T-helper 17 cell (primary cell): ENCODE measurements around the gene ECPAS. TPM values are rescaled to one million over a fixed set of nuclear protein-coding genes. Genes with fewer than 3 reads are reported as not detected.
"Not testable (repeated sequence)": the region's sequence is repeated elsewhere in the genome, so short reads cannot be mapped to it uniquely, and the experiment has no call there.

Experiments
- ATAC-seq: fragments of 150-1000 bp; cut with Tn5 transposase; 2 replicates; pipeline ENCODE4 v1.10.0; 2021; ENCODE audit warnings: mild to moderate bottlenecking, moderate library complexity
- DNase-seq, 3 donors: peaks; one replicate each; pipeline versions ENCODE4 v3.0.0 to v3.0.0-alpha.2; 2020 to 2021
- H3K9me3 ChIP-seq: one replicate; pipeline ENCODE4 v1.7.0; 2013; ENCODE audit warnings: low read length, mild to moderate bottlenecking; ENCODE audit not compliant: control insufficient read depth, poor library complexity, severe bottlenecking
- H3K27ac Mint-ChIP-seq: one replicate; pipeline ENCODE4 v1.8.0; 2022; ENCODE audit warnings: mild to moderate bottlenecking, moderate library complexity, mixed read lengths
- H3K27me3 Mint-ChIP-seq: one replicate; pipeline ENCODE4 v1.8.0; 2022; ENCODE audit warnings: mixed read lengths
- H3K36me3 Mint-ChIP-seq: one replicate; pipeline ENCODE4 v1.8.0; 2022; ENCODE audit warnings: low read depth, mixed read lengths
- H3K4me1 Mint-ChIP-seq: one replicate; pipeline ENCODE4 v1.8.0; 2022; ENCODE audit warnings: mild to moderate bottlenecking, mixed read lengths
- H3K4me3 Mint-ChIP-seq: one replicate; pipeline ENCODE4 v1.8.0; 2022; ENCODE audit warnings: mild to moderate bottlenecking, moderate library complexity, mixed read lengths
- total RNA-seq, 4 donors: library from RNA in 2 of 4; stranded (reverse) in 2 of 4; gene quantifications; one replicate each; pipeline ENCODE4 v1.2.3 and lab custom pipeline; 2022 to 2026

Gene ECPAS
- total RNA-seq, 2 donors from 2014 or later: 56.8 to 65.9 TPM

DNA sequence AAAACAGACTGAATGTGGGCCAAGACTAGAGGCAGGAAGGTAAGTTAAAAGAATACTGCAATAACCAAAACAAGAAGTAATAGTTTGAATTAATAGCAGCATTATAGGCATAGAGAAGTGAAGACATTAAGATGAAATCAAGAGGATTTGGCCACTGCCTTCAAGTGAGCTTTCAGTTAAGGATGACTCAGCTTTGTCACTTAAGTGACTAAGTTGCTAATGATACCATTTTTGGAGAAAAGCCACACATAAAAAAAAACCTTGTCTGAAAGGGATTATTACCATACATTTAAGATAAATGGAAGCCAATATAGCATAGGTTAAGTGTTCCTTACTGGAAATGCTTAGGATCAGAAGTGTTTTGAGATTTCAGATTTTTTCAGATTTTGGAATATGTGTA, 57.0 kb downstream of the ECPAS start:
- no peaks in the 10 kb centered on the region for H3K9me3 ChIP-seq
- peaks cover 17% of the 10 kb centered on the region for H3K36me3 Mint-ChIP-seq
- DNase-seq (no peak), ATAC-seq (no peak)
- H3K4me1 Mint-ChIP-seq: peaks cover 6% of the 10 kb centered on the region
- H3K4me3 Mint-ChIP-seq: no peak overlapping the region
- H3K27me3 Mint-ChIP-seq: no peaks in the 10 kb centered on the region
- H3K27ac Mint-ChIP-seq: no peak overlapping the region

- DNase-seq (no peak), ATAC-seq (no peak)
- H3K4me3 Mint-ChIP-seq: no peak overlapping the region
- peaks cover 3% of the 10 kb centered on the region for H3K4me1 Mint-ChIP-seq
- peaks cover 17% of the 10 kb centered on the region for H3K36me3 Mint-ChIP-seq
- no peaks in the 10 kb centered on the region for H3K27me3 Mint-ChIP-seq
- no peak overlapping the region for H3K27ac Mint-ChIP-seq
- no peaks in the 10 kb centered on the region for H3K9me3 ChIP-seq
Observed at GRCh38 chr9:111423389-111423788, 60.8 kb downstream of the ECPAS start.

DNA sequence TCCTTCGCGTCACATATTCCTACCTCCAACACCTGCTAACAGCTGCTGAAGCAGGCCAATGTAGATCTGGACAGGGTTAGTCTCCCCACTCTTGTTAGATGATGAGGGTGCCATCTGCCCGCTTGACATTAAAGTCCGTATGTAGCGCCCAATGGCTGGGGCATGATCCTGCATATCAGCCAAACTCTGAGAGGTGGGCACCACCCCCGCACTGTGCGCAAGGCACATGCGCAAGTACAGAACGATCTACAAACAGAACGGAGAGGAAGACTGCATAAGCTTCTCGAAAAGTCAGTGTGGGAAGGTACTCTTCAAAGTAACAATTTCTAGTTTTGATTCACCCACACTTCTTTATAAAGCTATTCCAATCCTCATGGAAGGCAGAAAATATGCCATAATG, 69.8 kb downstream of the ECPAS start:
- Mint-ChIP-seq H3K27ac (no peak overlapping the region), H3K4me1 (no peaks in the 10 kb centered on the region)
- DNase-seq: no peak

GRCh38 chr9:111413996-111414395, 70.2 kb downstream of the ECPAS start:
- no peak for ATAC-seq
- Mint-ChIP-seq H3K36me3 (peaks cover 19% of the 10 kb centered on the region), H3K4me1 (no peaks in the 10 kb centered on the region)

More for the DNA sequence above, 69.8 kb downstream of the ECPAS start:
- H3K36me3 Mint-ChIP-seq: peaks cover 19% of the 10 kb centered on the region
- no peak overlapping the region for H3K4me3 Mint-ChIP-seq
- no peaks in the 10 kb centered on the region for H3K27me3 Mint-ChIP-seq
- H3K9me3 ChIP-seq: no peaks in the 10 kb centered on the region
- no peak for ATAC-seq

GRCh38 chr9:111412280-111412679, 71.9 kb downstream of the ECPAS start:
- no peak for DNase-seq
- Mint-ChIP-seq H3K27ac (no peak overlapping the region), H3K4me1 (no peaks in the 10 kb centered on the region), H3K27me3 (no peaks in the 10 kb centered on the region), H3K4me3 (no peak overlapping the region), H3K36me3 (peaks cover 26% of the 10 kb centered on the region)
- H3K9me3 ChIP-seq: no peaks in the 10 kb centered on the region
- ATAC-seq: no peak

More at GRCh38 chr9:111413996-111414395, 70.2 kb downstream of the ECPAS start:
- Mint-ChIP-seq H3K4me3 (no peak overlapping the region), H3K27ac (no peak overlapping the region), H3K27me3 (no peaks in the 10 kb centered on the region)
- H3K9me3 ChIP-seq: no peaks in the 10 kb centered on the region
- no peak for DNase-seq

DNA sequence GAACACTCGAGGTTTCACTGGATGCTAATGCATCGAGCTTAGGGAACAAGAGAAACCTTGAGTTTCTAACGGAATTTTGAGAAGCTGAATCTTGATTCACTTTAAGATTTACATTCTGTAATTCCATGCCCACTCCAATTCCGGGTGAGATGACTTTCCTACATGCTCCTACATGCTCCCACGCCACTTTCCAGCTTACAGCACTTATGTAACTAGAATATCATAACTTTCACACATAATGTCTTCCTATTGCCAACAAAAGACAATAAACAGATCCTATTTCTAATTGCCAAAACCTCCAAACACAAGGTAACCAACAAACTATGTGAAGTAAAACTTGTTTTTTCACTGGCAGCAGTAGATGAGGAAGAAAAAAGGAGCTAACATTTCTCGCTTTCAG, 72.9 kb downstream of the ECPAS start:
- Mint-ChIP-seq H3K27me3 (no peaks in the 10 kb centered on the region), H3K4me3 (no peak overlapping the region), H3K36me3 (peaks cover 21% of the 10 kb centered on the region), H3K4me1 (no peaks in the 10 kb centered on the region), H3K27ac (peak overlapping the region; percentile 6)
- ATAC-seq (no peak), DNase-seq (no peak)
- no peaks in the 10 kb centered on the region for H3K9me3 ChIP-seq

- Mint-ChIP-seq H3K36me3 (peaks cover 20% of the 10 kb centered on the region), H3K27me3 (no peaks in the 10 kb centered on the region), H3K4me1 (no peaks in the 10 kb centered on the region), H3K27ac (no peak overlapping the region), H3K4me3 (no peak overlapping the region)
- ATAC-seq (no peak), DNase-seq (no peak)
- no peaks in the 10 kb centered on the region for H3K9me3 ChIP-seq
Observed at GRCh38 chr9:111407813-111408212, 76.4 kb downstream of the ECPAS start.

DNA sequence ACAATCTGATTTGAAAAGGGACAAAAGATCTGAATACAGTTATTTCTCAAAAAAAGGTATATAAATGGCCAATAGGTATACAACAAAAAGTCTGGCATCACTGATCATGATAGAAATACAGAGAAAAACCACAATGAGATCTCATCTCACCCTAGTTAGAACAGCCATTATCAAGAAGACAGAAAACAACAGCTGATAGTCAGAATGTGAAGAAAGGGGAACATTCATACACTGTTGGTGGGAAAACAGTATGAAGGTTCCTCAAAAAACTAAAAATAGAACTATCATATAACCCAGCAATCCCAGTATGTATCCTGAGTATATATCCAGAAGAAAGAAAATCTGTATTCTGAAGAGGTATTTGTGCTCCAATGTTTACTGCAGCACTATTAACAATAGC, 78.5 kb downstream of the ECPAS start:
- H3K9me3 ChIP-seq: peaks cover 4% of the 10 kb centered on the region
- no peak overlapping the region for H3K4me3 Mint-ChIP-seq
- H3K27me3 Mint-ChIP-seq: no peaks in the 10 kb centered on the region
- no peaks in the 10 kb centered on the region for H3K4me1 Mint-ChIP-seq
- no peak overlapping the region for H3K27ac Mint-ChIP-seq
- DNase-seq (no peak), ATAC-seq (no peak)
- H3K36me3 Mint-ChIP-seq: peaks cover 15% of the 10 kb centered on the region

GRCh38 chr9:111401486-111401885, 82.7 kb downstream of the ECPAS start:
- H3K27ac Mint-ChIP-seq, H3K9me3 ChIP-seq, H3K4me1 Mint-ChIP-seq, ATAC-seq, H3K27me3 Mint-ChIP-seq, H3K4me3 Mint-ChIP-seq, H3K36me3 Mint-ChIP-seq, DNase-seq: not testable (repeated sequence)

DNA sequence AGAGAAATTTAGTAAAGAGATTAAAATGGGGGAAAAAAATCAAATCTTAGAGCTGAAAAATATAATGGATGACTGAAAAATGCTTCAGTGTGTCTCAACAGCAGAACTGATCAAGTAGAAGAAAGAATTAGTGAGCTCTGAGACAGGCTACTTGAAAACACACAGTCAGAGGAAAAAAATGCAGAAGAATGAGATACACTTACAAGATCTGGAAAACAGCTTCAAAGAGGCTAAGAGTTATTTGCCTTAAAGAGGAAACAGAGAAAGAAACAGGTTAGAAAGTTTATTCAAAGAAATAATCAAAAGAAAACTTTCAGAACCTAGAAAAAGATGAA, 83.7 kb downstream of the ECPAS start:
- peaks cover 10% of the 10 kb centered on the region for H3K36me3 Mint-ChIP-seq
- no peak overlapping the region for H3K4me3 Mint-ChIP-seq
- H3K9me3 ChIP-seq: peaks cover 6% of the 10 kb centered on the region
- H3K27me3 Mint-ChIP-seq: no peaks in the 10 kb centered on the region
- no peaks in the 10 kb centered on the region for H3K4me1 Mint-ChIP-seq
- DNase-seq (no peak), ATAC-seq (no peak)
- H3K27ac Mint-ChIP-seq: no peak overlapping the region

- Mint-ChIP-seq H3K4me1 (peaks cover 1% of the 10 kb centered on the region), H3K27me3 (no peaks in the 10 kb centered on the region), H3K27ac (no peak overlapping the region), H3K4me3 (no peak overlapping the region), H3K36me3 (peaks cover 12% of the 10 kb centered on the region)
- ATAC-seq: no peak
- no peak for DNase-seq
- H3K9me3 ChIP-seq: peaks cover 6% of the 10 kb centered on the region
Observed at GRCh38 chr9:111399772-111400563, 84.2 kb downstream of the ECPAS start.

DNA sequence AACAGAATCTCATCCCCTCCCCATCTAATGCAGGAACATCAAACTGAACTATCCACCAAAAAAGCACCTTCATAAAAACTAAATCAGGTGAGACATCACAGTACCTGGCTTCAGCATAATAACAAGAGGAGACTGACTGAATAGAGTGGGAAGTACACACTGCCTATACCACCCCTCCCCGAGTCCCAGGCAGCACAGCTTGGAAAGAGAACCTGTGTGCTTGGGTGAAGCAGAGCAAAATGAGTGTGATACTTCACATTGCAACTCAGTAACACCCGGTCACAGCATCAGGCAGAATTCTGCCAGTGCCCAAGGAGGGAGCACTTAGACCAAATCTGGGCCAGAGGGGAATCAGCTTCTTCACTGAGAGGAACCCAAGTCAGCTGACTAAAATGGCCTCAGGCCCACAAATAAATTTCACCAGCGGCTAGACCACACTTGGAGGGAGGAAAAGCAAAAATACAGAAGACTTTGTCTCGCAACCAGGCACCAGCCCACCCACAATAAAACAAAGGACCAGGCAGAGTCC, 84.9 kb downstream of the ECPAS start:
- H3K36me3 Mint-ChIP-seq: peaks cover 16% of the 10 kb centered on the region
- DNase-seq: no peak
- no peaks in the 10 kb centered on the region for H3K27me3 Mint-ChIP-seq
- no peak for ATAC-seq
- H3K9me3 ChIP-seq: peaks cover 6% of the 10 kb centered on the region
- H3K27ac Mint-ChIP-seq: no peak overlapping the region
- no peak overlapping the region for H3K4me3 Mint-ChIP-seq
- H3K4me1 Mint-ChIP-seq: peaks cover 7% of the 10 kb centered on the region

GRCh38 chr9:111393971-111394370, 90.2 kb downstream of the ECPAS start:
- H3K4me3 Mint-ChIP-seq: no peak overlapping the region
- H3K27ac Mint-ChIP-seq: no peak overlapping the region
- no peaks in the 10 kb centered on the region for H3K27me3 Mint-ChIP-seq
- H3K9me3 ChIP-seq: no peaks in the 10 kb centered on the region
- ATAC-seq (no peak), DNase-seq (no peak)
- H3K4me1 Mint-ChIP-seq: peaks cover 13% of the 10 kb centered on the region
- H3K36me3 Mint-ChIP-seq: peaks cover 33% of the 10 kb centered on the region

DNA sequence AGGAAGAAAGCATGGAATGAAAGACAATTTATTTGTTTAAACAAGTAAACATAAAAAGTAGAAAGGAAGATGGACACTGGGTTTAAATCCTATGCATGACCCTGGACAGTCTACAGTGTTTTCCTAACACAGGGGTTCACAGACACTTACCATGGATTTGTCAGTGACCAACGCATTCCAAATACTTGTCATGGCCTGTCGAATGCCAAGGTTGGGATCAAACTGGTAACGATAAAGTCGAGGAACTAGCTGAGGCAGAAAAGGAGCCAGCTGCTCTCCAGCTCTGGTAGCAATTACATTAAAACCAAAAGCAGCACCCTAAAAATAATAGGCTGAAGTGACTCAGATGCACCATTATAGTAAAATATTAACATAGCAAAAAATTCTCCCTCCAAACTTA, 94.8 kb downstream of the ECPAS start:
- Mint-ChIP-seq H3K4me3 (no peak overlapping the region), H3K27ac (no peak overlapping the region), H3K4me1 (peaks cover 6% of the 10 kb centered on the region), H3K27me3 (no peaks in the 10 kb centered on the region), H3K36me3 (peaks cover 19% of the 10 kb centered on the region)
- H3K9me3 ChIP-seq: no peaks in the 10 kb centered on the region
- DNase-seq (no peak), ATAC-seq (no peak)
